Measurements from ENCODE around the gene RAB3B.

DNA sequence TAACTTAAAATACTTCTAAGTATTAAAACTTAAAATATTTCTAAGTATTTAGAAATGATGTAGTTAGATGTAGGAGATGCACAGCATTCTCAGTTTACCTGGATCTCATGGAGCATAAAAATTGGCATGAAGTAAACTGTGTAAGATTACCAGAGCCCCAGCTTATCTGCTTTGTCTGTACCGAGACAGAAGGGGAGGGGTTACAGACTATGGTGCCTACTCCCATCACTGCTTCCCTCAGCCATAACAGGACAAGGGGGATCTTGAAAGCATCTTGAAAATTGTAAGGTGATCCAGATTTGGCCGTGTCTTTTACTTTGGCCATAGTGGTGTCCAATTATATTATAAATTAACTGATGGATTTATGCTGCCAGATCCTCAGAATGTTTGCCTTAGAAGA is 130.8 kb downstream of the RAB3B start:
- TF ChIP-seq, protein P1, sequence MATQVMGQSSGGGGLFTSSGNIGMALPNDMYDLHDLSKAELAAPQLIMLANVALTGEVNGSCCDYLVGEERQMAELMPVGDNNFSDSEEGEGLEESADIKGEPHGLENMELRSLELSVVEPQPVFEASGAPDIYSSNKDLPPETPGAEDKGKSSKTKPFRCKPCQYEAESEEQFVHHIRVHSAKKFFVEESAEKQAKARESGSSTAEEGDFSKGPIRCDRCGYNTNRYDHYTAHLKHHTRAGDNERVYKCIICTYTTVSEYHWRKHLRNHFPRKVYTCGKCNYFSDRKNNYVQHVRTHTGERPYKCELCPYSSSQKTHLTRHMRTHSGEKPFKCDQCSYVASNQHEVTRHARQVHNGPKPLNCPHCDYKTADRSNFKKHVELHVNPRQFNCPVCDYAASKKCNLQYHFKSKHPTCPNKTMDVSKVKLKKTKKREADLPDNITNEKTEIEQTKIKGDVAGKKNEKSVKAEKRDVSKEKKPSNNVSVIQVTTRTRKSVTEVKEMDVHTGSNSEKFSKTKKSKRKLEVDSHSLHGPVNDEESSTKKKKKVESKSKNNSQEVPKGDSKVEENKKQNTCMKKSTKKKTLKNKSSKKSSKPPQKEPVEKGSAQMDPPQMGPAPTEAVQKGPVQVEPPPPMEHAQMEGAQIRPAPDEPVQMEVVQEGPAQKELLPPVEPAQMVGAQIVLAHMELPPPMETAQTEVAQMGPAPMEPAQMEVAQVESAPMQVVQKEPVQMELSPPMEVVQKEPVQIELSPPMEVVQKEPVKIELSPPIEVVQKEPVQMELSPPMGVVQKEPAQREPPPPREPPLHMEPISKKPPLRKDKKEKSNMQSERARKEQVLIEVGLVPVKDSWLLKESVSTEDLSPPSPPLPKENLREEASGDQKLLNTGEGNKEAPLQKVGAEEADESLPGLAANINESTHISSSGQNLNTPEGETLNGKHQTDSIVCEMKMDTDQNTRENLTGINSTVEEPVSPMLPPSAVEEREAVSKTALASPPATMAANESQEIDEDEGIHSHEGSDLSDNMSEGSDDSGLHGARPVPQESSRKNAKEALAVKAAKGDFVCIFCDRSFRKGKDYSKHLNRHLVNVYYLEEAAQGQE (IDR thresholded peaks at IDR 0.05; ENCODE audit: insufficient read depth in 1 of 2, low read depth in 2 of 2, low read length in 2 of 2), result no peak
- TF ChIP-seq SIN3A (IDR thresholded peaks at IDR 0.05; ENCODE audit: borderline replicate concordance, insufficient read depth, low read length), result no peak
- TF ChIP-seq TAF1 (IDR thresholded peaks at IDR 0.05; ENCODE audit: borderline replicate concordance, insufficient read depth, low read length), result no peak
- no peak for TF ChIP-seq POLR2AphosphoS5 (IDR thresholded peaks at IDR 0.05; ENCODE audit: low read depth, low read length)
- TF ChIP-seq FOXP2 (optimal IDR thresholded peaks at IDR 0.05; ENCODE audit: borderline replicate concordance, extremely low read depth, extremely low read length, insufficient read depth), result no peak

Measured in PFSK-1 (cell line).